ENCODE results near the gene WAS.

DNA sequence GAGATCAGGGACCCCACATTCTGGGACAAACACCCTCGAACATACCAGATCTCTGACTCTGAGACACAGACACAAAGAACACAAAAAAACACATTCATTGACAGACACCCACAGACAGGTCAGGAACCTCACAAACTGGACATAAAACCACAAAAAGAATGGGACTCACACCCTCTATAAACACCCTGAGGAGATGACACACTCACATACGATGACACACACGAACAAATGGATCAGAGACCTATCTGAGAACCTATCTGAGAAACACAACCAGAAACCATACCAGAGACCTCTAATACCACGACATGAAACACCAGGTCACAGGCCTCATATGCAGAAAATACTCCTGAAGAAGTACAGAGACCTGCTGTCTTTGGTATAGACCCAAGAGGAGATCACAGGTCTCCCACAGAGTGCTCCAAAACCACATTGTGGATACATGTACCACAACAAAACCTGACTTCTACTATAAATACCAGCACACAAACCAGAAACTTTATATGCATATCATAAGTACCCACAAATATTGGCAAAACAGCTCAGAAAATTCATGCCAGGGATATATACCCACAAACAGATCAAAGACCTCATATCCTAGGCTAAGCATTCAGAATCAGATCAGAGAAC, 32.4 kb downstream of the WAS start:
- TF ChIP-seq, protein P1, sequence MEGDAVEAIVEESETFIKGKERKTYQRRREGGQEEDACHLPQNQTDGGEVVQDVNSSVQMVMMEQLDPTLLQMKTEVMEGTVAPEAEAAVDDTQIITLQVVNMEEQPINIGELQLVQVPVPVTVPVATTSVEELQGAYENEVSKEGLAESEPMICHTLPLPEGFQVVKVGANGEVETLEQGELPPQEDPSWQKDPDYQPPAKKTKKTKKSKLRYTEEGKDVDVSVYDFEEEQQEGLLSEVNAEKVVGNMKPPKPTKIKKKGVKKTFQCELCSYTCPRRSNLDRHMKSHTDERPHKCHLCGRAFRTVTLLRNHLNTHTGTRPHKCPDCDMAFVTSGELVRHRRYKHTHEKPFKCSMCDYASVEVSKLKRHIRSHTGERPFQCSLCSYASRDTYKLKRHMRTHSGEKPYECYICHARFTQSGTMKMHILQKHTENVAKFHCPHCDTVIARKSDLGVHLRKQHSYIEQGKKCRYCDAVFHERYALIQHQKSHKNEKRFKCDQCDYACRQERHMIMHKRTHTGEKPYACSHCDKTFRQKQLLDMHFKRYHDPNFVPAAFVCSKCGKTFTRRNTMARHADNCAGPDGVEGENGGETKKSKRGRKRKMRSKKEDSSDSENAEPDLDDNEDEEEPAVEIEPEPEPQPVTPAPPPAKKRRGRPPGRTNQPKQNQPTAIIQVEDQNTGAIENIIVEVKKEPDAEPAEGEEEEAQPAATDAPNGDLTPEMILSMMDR (IDR thresholded peaks at IDR 0.05) = no peak
- TF ChIP-seq EZH2 (IDR thresholded peaks at IDR 0.05; ENCODE audit: borderline replicate concordance, insufficient read depth, low read depth, low read length, poor library complexity, severe bottlenecking) = no peak

Measured in B cell (primary cell).